Measurements from ENCODE around the gene P4HB.

DNA sequence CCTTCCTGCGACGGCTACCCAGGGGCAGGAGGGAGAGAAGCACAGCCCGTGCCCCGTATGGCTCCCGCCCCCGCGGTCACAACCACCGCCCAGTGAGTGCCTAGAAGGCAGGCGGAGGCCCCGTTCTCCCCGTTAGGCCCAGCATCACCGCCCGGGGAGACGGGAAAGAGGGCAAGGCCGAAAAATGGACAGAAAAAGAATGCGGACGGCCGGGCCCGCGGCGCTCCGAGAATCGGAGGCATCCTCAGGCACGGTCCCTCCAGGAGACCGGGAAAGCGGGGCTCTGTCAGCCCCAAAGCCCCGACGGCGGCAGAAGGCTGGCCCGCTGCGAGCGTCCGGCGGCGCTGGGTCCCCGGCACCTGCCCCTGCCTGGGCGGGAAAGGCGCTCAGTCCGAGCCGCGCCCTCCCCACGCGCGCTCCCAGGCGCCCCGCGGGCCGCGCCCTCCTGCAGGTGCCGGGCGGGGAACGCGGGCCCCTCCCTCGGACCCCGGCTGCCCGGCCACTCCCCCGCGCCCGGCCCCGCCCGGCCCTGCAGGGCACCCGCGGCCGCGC, 27.7 kb downstream of the P4HB start:
- TF ChIP-seq POLR2AphosphoS5 (IDR thresholded peaks at IDR 0.05) (no peak), EZH2 (IDR thresholded peaks at IDR 0.05; ENCODE audit: borderline replicate concordance, insufficient read depth, low read length, poor library complexity, severe bottlenecking) (no peak), RAD21 (conservative IDR thresholded peaks at IDR 0.05) (no peak), TAF1 (IDR thresholded peaks at IDR 0.05; ENCODE audit: low read depth) (no peak)
- TF ChIP-seq, protein P1, sequence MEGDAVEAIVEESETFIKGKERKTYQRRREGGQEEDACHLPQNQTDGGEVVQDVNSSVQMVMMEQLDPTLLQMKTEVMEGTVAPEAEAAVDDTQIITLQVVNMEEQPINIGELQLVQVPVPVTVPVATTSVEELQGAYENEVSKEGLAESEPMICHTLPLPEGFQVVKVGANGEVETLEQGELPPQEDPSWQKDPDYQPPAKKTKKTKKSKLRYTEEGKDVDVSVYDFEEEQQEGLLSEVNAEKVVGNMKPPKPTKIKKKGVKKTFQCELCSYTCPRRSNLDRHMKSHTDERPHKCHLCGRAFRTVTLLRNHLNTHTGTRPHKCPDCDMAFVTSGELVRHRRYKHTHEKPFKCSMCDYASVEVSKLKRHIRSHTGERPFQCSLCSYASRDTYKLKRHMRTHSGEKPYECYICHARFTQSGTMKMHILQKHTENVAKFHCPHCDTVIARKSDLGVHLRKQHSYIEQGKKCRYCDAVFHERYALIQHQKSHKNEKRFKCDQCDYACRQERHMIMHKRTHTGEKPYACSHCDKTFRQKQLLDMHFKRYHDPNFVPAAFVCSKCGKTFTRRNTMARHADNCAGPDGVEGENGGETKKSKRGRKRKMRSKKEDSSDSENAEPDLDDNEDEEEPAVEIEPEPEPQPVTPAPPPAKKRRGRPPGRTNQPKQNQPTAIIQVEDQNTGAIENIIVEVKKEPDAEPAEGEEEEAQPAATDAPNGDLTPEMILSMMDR (IDR thresholded peaks at IDR 0.05; ENCODE audit: poor library complexity, severe bottlenecking): no peak
- TF ChIP-seq, protein P2, sequence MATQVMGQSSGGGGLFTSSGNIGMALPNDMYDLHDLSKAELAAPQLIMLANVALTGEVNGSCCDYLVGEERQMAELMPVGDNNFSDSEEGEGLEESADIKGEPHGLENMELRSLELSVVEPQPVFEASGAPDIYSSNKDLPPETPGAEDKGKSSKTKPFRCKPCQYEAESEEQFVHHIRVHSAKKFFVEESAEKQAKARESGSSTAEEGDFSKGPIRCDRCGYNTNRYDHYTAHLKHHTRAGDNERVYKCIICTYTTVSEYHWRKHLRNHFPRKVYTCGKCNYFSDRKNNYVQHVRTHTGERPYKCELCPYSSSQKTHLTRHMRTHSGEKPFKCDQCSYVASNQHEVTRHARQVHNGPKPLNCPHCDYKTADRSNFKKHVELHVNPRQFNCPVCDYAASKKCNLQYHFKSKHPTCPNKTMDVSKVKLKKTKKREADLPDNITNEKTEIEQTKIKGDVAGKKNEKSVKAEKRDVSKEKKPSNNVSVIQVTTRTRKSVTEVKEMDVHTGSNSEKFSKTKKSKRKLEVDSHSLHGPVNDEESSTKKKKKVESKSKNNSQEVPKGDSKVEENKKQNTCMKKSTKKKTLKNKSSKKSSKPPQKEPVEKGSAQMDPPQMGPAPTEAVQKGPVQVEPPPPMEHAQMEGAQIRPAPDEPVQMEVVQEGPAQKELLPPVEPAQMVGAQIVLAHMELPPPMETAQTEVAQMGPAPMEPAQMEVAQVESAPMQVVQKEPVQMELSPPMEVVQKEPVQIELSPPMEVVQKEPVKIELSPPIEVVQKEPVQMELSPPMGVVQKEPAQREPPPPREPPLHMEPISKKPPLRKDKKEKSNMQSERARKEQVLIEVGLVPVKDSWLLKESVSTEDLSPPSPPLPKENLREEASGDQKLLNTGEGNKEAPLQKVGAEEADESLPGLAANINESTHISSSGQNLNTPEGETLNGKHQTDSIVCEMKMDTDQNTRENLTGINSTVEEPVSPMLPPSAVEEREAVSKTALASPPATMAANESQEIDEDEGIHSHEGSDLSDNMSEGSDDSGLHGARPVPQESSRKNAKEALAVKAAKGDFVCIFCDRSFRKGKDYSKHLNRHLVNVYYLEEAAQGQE (IDR thresholded peaks at IDR 0.05; ENCODE audit: borderline replicate concordance): no peak
